Muscle layer of colon (tissue), 2 donors: ENCODE results near the gene CELSR1.

Experiments used
- H3K27ac ChIP-seq: one replicate; pipeline ENCODE4 v1.7.0; 2013; ENCODE audit warnings: low read depth, mild to moderate bottlenecking, low read length, moderate library complexity
- H3K27me3 ChIP-seq, 2 donors: one replicate each; pipeline ENCODE4 v1.7.0; 2013; ENCODE audit warnings: low read length in 2 of 2, mild to moderate bottlenecking in 2 of 2; ENCODE audit not compliant: insufficient read depth in 2 of 2, control insufficient read depth in 1 of 2
- H3K36me3 ChIP-seq: one replicate; pipeline ENCODE4 v1.7.0; 2013; ENCODE audit warnings: mild to moderate bottlenecking, low read length; ENCODE audit not compliant: insufficient read depth
- H3K4me1 ChIP-seq: one replicate; pipeline ENCODE4 v1.7.0; 2013; ENCODE audit warnings: mild to moderate bottlenecking, low read length; ENCODE audit not compliant: insufficient read depth
- H3K4me3 ChIP-seq, 2 donors: one replicate each; pipeline ENCODE4 v1.7.0; 2013; ENCODE audit warnings: low read length in 2 of 2, low read depth in 1 of 2, mild to moderate bottlenecking in 1 of 2, moderate library complexity in 1 of 2
- H3K9ac ChIP-seq: one replicate; pipeline ENCODE4 v1.7.0; 2013; ENCODE audit warnings: low read length
- H3K9me3 ChIP-seq: one replicate; pipeline ENCODE4 v1.7.0; 2013; ENCODE audit warnings: mild to moderate bottlenecking, low read length
- donor health status: abdominal sarcoma.
- donor health status: Adenocarcinoma of cecum.

Gene CELSR1

GRCh38 chr22:46464701-46465344 lies 72.6 kb downstream of the CELSR1 start:
- Histone ChIP-seq H3K9me3 (no peaks in the 10 kb centered on the region), H3K9ac (no peak overlapping the region), H3K27ac (no peak overlapping the region), H3K4me1 (no peaks in the 10 kb centered on the region), H3K36me3 (no peaks in the 10 kb centered on the region), H3K4me3 (no peak overlapping the region), H3K27me3 (peaks cover 0 to 12% of the 10 kb centered on the region in 2 donors)

DNA sequence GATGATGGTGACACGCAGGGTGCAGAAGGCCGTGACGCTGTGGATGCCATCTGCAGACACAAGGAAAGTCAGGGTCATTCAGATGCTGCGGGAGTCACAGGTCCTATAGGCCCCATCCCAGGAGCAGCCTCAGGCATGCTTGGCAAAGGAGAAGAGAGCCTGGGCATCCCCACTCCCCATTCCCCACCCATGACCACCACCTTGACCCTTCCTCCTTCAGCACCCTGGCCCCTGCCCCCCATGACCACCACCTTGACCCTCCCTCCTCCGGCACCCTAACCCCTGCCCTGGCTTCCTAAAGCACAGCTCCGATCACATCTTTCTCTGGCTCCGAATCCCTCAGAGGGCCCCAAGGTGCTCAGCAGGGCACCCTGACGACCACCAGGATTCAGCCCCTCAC lies 73.1 kb downstream of the CELSR1 start:
- Histone ChIP-seq H3K9ac (no peak overlapping the region), H3K27ac (no peak overlapping the region), H3K36me3 (no peaks in the 10 kb centered on the region), H3K4me1 (no peaks in the 10 kb centered on the region), H3K27me3 (peaks cover 0 to 12% of the 10 kb centered on the region in 2 donors), H3K4me3 (no peak overlapping the region), H3K9me3 (no peaks in the 10 kb centered on the region)

DNA sequence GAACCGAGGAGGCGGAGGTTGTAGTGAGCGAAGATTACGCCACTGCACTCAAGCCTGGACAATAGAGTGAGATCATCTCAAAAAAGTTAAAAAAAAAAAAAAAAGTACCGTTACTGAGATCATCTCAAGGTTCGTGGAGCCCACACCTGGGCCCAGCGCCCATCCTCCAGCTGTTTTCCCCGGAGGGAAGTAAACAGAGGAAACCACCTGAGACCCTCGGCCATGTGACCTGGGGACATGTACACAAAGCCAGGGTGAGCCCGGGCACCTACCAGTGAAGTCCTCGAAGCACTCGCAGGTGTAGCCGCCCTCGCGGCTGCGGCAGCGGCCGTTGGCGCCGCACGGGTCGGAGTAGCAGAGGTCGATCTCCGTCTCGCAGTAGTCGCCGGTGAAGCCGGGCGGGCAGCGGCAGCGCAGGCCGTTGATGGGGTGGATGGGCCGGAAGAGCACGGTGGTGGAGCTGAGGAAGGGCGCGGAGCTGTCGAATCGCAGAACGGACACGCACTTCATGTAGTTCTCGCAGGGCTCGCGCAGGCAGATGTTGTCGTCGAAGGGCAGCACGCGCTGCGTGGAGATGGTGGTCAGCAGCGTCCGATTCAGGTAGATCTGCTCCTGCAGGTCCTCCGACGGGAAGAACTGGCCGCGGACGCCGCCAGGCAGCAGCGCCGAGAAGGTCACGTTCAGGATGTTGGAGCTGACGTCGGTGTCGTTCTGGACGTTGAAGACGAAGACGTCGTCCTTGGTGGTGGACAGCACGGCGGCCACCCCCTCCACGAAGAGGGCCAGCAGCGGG lies 73.8 kb downstream of the CELSR1 start:
- no peak overlapping the region for H3K27ac ChIP-seq
- H3K27me3 ChIP-seq = peaks cover 0 to 12% of the 10 kb centered on the region in 2 donors
- no peaks in the 10 kb centered on the region for H3K9me3 ChIP-seq
- no peaks in the 10 kb centered on the region for H3K4me1 ChIP-seq
- no peak overlapping the region for H3K4me3 ChIP-seq
- no peaks in the 10 kb centered on the region for H3K36me3 ChIP-seq
- H3K9ac ChIP-seq = no peak overlapping the region

DNA sequence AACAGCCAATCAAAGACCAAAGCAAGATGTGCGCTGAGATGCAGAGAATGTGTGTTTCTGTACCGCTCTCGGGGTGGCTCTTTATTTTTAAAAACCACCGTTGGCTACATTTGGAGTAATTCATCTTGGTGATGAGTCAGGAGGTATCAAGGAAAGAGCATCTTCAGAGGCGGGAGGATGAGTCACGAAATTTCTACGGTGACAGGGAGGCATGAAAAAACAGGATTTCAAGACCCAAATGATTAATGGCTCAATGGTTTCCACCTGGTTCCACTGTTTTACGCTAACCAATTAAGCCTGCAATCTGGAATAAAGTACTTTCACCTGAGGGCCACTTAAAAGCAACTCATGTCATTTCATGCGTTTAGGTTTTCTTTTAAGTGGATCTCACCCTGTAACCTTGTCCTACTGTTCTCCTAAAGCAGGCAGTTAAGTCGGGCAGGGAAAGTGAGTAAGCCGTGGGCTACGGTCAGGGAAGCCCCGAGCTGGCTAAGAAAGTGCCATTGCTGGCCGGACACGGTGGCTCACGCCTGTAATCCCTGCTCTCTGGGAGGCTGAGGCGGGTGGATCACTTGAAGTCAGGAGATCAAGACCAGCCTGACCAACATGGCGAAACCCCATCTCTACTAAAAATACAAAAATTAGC lies 74.6 kb downstream of the CELSR1 start:
- Histone ChIP-seq H3K27ac (no peak overlapping the region), H3K9ac (no peak overlapping the region), H3K4me1 (no peaks in the 10 kb centered on the region), H3K4me3 (no peak overlapping the region), H3K9me3 (no peaks in the 10 kb centered on the region), H3K27me3 (peaks cover 0 to 12% of the 10 kb centered on the region in 2 donors), H3K36me3 (no peaks in the 10 kb centered on the region)

GRCh38 chr22:46461566-46462180 lies 75.7 kb downstream of the CELSR1 start:
- H3K9ac ChIP-seq = no peak overlapping the region
- no peaks in the 10 kb centered on the region for H3K4me1 ChIP-seq
- H3K4me3 ChIP-seq = no peak overlapping the region
- H3K27ac ChIP-seq = no peak overlapping the region
- H3K36me3 ChIP-seq = no peaks in the 10 kb centered on the region
- peaks cover 0 to 7% of the 10 kb centered on the region in 2 donors for H3K27me3 ChIP-seq
- no peaks in the 10 kb centered on the region for H3K9me3 ChIP-seq

DNA sequence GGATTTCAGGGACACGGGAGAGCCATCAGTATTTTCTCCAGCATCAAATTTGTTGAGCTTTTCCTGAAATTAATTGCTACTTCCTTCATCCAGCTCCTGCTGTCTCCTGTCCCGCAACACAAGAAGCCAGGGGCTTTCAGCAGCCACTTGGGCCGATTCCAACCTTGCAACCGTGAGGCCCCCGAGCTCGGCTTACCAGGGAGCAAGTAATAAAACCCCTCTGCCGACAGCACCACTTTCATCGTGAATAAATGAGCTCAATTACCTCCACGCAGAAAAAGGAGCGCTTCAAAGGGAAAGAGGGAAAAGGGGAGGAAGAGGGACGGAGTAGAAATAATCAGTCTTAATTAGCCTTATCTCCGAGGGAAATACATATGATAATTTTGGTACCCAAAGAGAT lies 76.6 kb downstream of the CELSR1 start:
- no peak overlapping the region for H3K9ac ChIP-seq
- peaks cover 0 to 3% of the 10 kb centered on the region in 2 donors for H3K27me3 ChIP-seq
- no peaks in the 10 kb centered on the region for H3K4me1 ChIP-seq
- H3K27ac ChIP-seq = no peak overlapping the region
- no peaks in the 10 kb centered on the region for H3K36me3 ChIP-seq
- H3K9me3 ChIP-seq = no peaks in the 10 kb centered on the region
- H3K4me3 ChIP-seq = no peak overlapping the region

- no peaks in the 10 kb centered on the region for H3K27me3 ChIP-seq
Observed at GRCh38 chr22:46459347-46460065, 77.9 kb downstream of the CELSR1 start.

GRCh38 chr22:46458525-46458924 lies 78.9 kb downstream of the CELSR1 start:
- H3K9me3 ChIP-seq = no peaks in the 10 kb centered on the region
- no peak overlapping the region for H3K27ac ChIP-seq
- no peaks in the 10 kb centered on the region for H3K27me3 ChIP-seq
- H3K4me3 ChIP-seq = no peak overlapping the region
- H3K36me3 ChIP-seq = no peaks in the 10 kb centered on the region
- no peaks in the 10 kb centered on the region for H3K4me1 ChIP-seq
- H3K9ac ChIP-seq = no peak overlapping the region

More at GRCh38 chr22:46459347-46460065, 77.9 kb downstream of the CELSR1 start:
- Histone ChIP-seq H3K4me3 (no peak overlapping the region), H3K27ac (no peak overlapping the region), H3K9ac (no peak overlapping the region), H3K9me3 (no peaks in the 10 kb centered on the region), H3K4me1 (no peaks in the 10 kb centered on the region), H3K36me3 (no peaks in the 10 kb centered on the region)

DNA sequence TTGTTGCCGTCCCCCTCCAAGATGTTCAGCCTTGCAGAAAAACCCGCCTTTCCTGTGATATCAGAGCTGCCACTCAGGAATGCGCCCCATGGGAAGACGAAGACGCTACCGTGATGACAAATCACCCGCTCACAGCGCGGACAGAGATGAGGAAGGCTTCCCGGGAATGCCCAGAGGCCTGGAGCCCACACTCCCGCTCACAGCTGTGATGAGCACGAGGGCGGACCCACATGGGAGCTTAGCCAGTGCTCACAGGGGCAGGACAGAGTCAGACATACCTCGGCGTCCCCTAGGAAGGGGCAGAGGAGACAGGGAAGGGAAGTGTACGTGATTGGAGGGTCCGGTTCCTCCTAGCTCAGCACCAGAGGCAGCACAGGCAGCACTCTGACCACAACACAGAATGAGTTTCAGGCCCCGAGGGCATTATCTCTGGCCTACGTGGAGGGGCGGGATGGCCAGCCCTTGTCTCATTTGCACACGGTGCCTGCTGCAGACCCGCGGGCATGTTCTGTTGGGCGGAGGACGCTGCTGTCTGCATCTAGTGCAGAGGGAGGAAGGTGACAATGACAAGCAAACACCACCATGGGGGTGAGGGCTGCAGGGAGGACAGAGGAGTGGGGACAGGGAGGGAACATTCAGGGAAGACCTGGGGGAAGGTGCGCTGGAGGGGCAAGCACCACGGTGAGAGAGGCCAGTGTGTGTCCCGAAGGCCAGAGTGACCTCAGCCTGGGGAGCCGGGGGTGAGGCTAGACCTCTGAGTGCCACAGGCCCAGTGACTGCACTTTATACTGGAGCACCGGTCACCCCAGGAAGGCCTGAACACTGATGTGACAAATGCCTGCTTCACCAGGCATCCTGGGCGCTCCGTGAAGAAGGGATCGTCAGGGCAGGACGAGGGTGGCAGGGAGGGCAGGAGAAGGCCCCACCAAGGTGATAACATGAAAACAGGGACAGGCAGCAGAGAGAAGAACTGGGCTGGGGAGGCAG lies 79.6 kb downstream of the CELSR1 start:
- H3K27me3 ChIP-seq = no peaks in the 10 kb centered on the region
- H3K36me3 ChIP-seq = no peaks in the 10 kb centered on the region
- H3K4me1 ChIP-seq = no peaks in the 10 kb centered on the region
- no peak overlapping the region for H3K9ac ChIP-seq
- no peak overlapping the region for H3K27ac ChIP-seq
- no peaks in the 10 kb centered on the region for H3K9me3 ChIP-seq
- no peak overlapping the region for H3K4me3 ChIP-seq

GRCh38 chr22:46456818-46457163 lies 80.6 kb downstream of the CELSR1 start:
- H3K4me1 ChIP-seq = no peaks in the 10 kb centered on the region
- no peaks in the 10 kb centered on the region for H3K9me3 ChIP-seq
- H3K27me3 ChIP-seq = no peaks in the 10 kb centered on the region
- H3K36me3 ChIP-seq = no peaks in the 10 kb centered on the region
- H3K4me3 ChIP-seq = no peak overlapping the region
- H3K9ac ChIP-seq = no peak overlapping the region
- H3K27ac ChIP-seq = no peak overlapping the region
